Neuron (in vitro differentiated cells): ENCODE data around the gene NUSAP1.
"Not testable (repeated sequence)": the region's sequence is repeated elsewhere in the genome, so short reads cannot be mapped to it uniquely, and the experiment has no call there.

Experiments used
- H2AFZ ChIP-seq: one replicate; pipeline ENCODE4 v1.6.1; 2013; ENCODE audit warnings: low read depth, mild to moderate bottlenecking, inconsistent platforms, low read length, moderate library complexity
- H3K27me3 ChIP-seq: one replicate; pipeline ENCODE4 v1.6.1; 2013; ENCODE audit warnings: low read length; ENCODE audit not compliant: insufficient read depth
- H3K36me3 ChIP-seq: one replicate; pipeline ENCODE4 v1.6.1; 2013; ENCODE audit warnings: low read length; ENCODE audit not compliant: insufficient read depth
- H3K4me1 ChIP-seq: one replicate; pipeline ENCODE4 v1.6.1; 2013; ENCODE audit warnings: low read length; ENCODE audit not compliant: insufficient read depth
- H3K4me3 ChIP-seq: 2 replicates; pipeline ENCODE4 v1.5.1; 2013; ENCODE audit warnings: mild to moderate bottlenecking, low read length, moderate library complexity
- H3K9me3 ChIP-seq: one replicate; pipeline ENCODE4 v1.6.1; 2013; ENCODE audit warnings: low read length

Gene NUSAP1

DNA sequence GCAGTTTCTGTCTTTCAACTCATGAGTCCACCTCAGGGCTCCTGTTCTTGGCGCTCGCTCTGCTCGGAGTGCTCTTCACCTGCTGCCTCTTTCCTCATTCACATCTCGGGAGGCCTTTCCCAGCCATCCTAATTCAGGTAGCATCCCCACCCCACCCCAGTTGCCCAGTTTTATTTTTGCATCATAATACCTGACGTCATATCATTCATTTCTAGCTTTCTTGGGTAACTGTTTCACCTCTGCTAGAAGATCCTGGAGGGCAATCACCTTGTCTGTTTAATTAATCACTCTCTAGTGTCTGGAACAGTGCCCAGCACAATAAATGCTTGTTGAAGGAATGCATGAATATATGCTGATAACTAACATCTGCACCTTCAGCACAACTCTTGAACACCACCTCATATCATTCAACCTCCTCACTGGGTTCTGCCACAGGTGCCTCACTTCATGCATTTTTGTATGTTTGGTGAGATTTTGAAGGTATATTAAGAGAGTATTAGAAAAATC lies 7.6 kb downstream of the NUSAP1 start:
- Histone ChIP-seq H3K4me1 (no peaks in the 10 kb centered on the region), H3K36me3 (peaks cover 57% of the 10 kb centered on the region), H3K9me3 (no peaks in the 10 kb centered on the region), H2AFZ (no peak overlapping the region), H3K4me3 (no peak overlapping the region), H3K27me3 (no peaks in the 10 kb centered on the region)

DNA sequence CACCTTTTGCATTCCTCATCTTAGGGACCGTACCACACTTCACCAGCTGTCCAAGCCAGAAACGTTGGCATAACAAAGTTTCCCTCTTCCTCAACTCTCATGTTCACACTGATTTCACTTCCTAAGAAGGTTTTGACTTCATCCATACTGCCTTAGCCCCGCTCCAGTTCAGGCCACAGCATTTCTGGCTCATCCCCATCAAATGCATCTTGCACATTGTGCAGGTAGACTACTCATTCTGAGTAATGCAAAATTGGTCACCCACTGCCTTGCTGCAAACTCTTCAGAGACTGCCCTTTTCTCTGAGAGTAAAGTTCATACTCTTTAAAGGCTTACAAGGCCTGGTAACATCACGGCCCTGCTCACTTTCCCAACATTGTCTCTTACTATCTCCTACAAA lies 8.8 kb downstream of the NUSAP1 start:
- H3K4me1 ChIP-seq, result no peaks in the 10 kb centered on the region
- H2AFZ ChIP-seq, result no peak overlapping the region
- no peaks in the 10 kb centered on the region for H3K27me3 ChIP-seq
- H3K9me3 ChIP-seq, result no peaks in the 10 kb centered on the region
- no peak overlapping the region for H3K4me3 ChIP-seq
- peaks cover 65% of the 10 kb centered on the region for H3K36me3 ChIP-seq

DNA sequence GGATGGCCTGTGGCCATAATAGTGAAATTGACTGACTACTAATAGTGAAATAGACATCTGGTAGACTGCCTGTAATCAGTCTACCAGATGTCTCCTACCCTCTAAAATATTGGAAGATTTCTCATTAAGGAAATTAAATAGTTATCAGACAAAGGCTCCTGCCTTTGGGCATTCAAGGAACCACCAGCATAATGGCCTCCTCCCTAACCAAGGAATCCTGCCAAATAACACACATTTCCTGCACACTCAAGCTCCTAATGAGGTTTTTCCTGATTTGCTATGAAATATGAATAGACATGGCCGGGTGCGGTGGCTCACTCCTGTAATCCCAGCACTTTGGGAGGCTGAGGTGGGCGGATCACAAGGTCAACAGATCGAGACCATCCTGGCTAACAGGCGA lies 14.6 kb downstream of the NUSAP1 start:
- H3K36me3 ChIP-seq, result peaks cover 75% of the 10 kb centered on the region

DNA sequence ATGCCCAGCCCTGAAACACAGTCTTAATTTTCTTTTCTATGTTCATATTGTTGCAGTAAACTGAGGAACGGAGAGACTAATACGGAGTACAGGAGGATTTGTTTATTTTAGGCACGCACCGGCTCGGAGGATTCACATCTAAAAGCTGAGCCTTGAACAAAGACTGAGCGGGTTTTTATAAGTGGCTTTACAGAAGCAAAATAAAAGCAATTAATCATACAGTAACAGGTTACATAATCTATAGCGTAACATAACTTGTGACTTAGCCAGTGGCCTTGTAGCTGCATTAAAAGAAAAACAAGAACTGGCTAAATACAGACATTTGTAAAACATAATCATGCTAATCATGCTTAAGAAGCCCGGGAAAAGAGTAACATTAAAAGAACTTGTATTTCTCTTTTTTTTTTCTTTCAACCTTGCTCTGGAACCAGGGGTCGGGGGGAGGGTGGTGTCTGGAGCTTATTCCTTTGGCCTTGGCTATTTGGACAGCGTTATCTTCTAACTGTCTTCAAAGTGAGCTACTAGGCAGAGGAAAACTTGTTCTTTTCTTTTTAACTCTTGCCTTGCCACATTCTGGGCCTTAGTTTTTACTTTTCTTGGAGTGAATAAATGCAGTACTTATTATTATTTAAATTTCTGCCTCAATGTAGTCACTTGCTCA lies 17.5 kb downstream of the NUSAP1 start:
- Histone ChIP-seq H3K9me3 (no peaks in the 10 kb centered on the region), H3K4me1 (no peaks in the 10 kb centered on the region), H3K36me3 (peaks cover 75% of the 10 kb centered on the region), H2AFZ (no peak overlapping the region), H3K27me3 (no peaks in the 10 kb centered on the region), H3K4me3 (no peak overlapping the region)

More for the DNA sequence above, 14.6 kb downstream of the NUSAP1 start:
- no peaks in the 10 kb centered on the region for H3K27me3 ChIP-seq
- H3K4me1 ChIP-seq, result no peaks in the 10 kb centered on the region
- no peaks in the 10 kb centered on the region for H3K9me3 ChIP-seq
- H2AFZ ChIP-seq, result no peak overlapping the region
- no peak overlapping the region for H3K4me3 ChIP-seq

DNA sequence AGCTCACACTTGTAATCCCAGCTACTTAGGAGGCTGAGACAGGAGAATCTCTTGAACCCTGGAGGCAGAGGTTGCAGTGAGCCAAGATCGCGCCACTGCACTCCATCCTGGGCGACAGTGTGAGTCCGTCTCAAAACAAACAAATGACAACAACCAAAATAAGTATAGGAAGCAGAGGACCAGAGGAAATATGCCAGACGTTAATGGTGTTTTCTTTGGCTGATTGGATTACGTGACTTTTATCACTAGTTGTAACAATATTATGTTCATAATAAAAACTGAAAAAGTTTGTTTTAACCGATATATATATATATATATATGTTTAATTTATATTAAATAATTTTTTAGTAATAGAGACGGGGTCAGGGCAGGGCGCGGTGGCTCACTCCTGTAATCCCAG lies 21.7 kb downstream of the NUSAP1 start:
- peaks cover 70% of the 10 kb centered on the region for H3K36me3 ChIP-seq
- no peaks in the 10 kb centered on the region for H3K4me1 ChIP-seq
- no peak overlapping the region for H2AFZ ChIP-seq

DNA sequence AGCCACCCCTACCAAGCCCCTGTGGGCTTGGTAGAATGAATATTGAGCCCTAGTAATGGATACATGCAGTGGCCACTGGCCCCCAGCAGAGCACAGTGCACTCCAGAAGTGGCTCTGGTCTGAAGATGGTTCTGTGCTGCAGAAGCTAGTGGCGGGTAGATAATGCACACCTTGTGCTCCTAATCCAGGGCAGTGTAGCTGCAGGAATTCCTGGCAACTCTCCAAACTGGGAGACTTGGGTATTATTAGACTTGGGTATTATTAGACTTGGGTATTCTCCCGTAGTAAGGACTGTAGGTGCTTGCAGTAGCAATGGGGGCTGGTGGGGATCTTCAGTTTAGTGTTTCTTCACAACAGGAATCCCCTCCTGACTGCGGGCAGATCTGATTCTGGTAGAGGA lies 34.7 kb downstream of the NUSAP1 start:
- H3K4me3 ChIP-seq, result no peak overlapping the region
- H3K36me3 ChIP-seq, result peaks cover 83% of the 10 kb centered on the region
- no peaks in the 10 kb centered on the region for H3K27me3 ChIP-seq
- no peaks in the 10 kb centered on the region for H3K4me1 ChIP-seq
- no peak overlapping the region for H2AFZ ChIP-seq
- no peaks in the 10 kb centered on the region for H3K9me3 ChIP-seq

More for the DNA sequence above, 21.7 kb downstream of the NUSAP1 start:
- H3K4me3 ChIP-seq, result no peak overlapping the region
- no peaks in the 10 kb centered on the region for H3K27me3 ChIP-seq
- H3K9me3 ChIP-seq, result no peaks in the 10 kb centered on the region

DNA sequence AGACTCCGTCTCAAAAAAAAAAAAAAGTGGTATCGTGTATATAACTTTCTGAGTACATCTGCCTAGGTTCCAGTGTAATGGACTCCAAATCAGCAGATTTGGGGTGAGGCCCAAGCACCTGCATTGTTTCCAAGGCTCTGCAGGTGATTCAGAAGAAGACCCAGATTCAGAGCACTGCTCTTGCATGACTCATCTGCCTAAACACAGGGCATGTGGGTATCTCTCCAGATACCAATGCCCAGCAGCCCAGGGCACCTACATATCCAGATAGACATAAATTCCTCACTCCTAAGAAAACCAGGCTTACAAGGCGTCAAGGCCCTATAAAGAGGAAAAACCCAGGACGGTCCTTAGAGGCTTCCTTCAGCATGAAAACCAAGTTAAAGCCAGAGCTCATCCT lies 45.3 kb downstream of the NUSAP1 start:
- no peak overlapping the region for H3K4me3 ChIP-seq
- H3K4me1 ChIP-seq, result no peaks in the 10 kb centered on the region
- H3K36me3 ChIP-seq, result peaks cover 66% of the 10 kb centered on the region
- H3K9me3 ChIP-seq, result peaks cover 4% of the 10 kb centered on the region
- H2AFZ ChIP-seq, result no peak overlapping the region
- no peaks in the 10 kb centered on the region for H3K27me3 ChIP-seq

GRCh38 chr15:41383974-41384749 lies 51.5 kb downstream of the NUSAP1 start:
- H3K27me3 ChIP-seq, H3K4me1 ChIP-seq, H3K9me3 ChIP-seq, H2AFZ ChIP-seq, H3K4me3 ChIP-seq: not testable (repeated sequence)
- H3K36me3 ChIP-seq, result peaks cover 44% of the 10 kb centered on the region

DNA sequence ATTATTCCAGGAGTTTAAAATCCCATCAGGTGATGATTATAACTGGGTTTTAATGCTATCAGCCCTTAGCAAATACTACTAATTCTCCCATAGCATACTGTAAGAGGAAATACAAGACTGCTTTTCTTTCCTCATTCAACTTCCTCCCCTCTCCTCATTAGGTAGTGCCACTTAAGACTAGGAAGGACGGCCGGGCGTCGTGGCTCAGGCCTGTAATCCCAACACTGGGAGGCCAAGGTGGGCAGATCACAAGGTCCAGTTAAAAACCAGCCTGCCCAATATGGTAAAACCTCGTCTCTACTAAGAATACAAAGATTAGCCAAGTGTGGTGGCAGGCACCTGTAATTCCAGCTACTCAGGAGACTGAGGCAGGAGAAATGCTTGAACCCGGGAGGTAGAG lies 55.0 kb downstream of the NUSAP1 start:
- Histone ChIP-seq H3K9me3 (peaks cover 2% of the 10 kb centered on the region), H3K4me1 (no peaks in the 10 kb centered on the region), H3K4me3 (no peak overlapping the region), H3K27me3 (no peaks in the 10 kb centered on the region), H3K36me3 (peaks cover 35% of the 10 kb centered on the region), H2AFZ (no peak overlapping the region)

DNA sequence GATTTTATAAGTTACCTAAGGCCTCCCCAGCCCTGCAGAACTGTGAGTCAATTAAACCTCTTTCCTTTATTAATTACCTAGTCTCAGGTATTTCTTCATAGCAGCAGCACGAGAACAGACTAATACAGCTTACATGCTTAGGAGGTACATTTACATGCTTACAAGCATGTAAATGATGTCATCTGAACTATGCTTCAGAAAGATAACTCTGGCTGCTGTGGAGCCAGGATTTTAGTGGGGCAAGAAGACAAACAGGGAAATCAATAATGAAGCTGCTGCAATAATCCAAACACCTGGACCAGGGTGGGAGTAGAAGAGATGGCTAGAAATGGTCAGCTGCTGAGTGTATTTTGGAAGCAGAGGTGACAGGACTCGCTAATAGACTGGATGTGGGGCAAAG lies 60.0 kb downstream of the NUSAP1 start:
- Histone ChIP-seq H3K4me3 (no peak overlapping the region), H3K27me3 (no peaks in the 10 kb centered on the region), H3K36me3 (peaks cover 45% of the 10 kb centered on the region), H3K4me1 (no peaks in the 10 kb centered on the region), H3K9me3 (no peaks in the 10 kb centered on the region), H2AFZ (no peak overlapping the region)

GRCh38 chr15:41394924-41395323 lies 62.2 kb downstream of the NUSAP1 start:
- H2AFZ ChIP-seq, result no peak overlapping the region

GRCh38 chr15:41396111-41396510 lies 63.4 kb downstream of the NUSAP1 start:
- no peaks in the 10 kb centered on the region for H3K9me3 ChIP-seq
- no peak overlapping the region for H2AFZ ChIP-seq
- H3K4me3 ChIP-seq, result no peak overlapping the region
- no peaks in the 10 kb centered on the region for H3K27me3 ChIP-seq
- H3K36me3 ChIP-seq, result peaks cover 30% of the 10 kb centered on the region
- no peaks in the 10 kb centered on the region for H3K4me1 ChIP-seq

More at GRCh38 chr15:41394924-41395323, 62.2 kb downstream of the NUSAP1 start:
- Histone ChIP-seq H3K9me3 (no peaks in the 10 kb centered on the region), H3K27me3 (no peaks in the 10 kb centered on the region), H3K4me1 (no peaks in the 10 kb centered on the region), H3K36me3 (peaks cover 34% of the 10 kb centered on the region), H3K4me3 (no peak overlapping the region)

DNA sequence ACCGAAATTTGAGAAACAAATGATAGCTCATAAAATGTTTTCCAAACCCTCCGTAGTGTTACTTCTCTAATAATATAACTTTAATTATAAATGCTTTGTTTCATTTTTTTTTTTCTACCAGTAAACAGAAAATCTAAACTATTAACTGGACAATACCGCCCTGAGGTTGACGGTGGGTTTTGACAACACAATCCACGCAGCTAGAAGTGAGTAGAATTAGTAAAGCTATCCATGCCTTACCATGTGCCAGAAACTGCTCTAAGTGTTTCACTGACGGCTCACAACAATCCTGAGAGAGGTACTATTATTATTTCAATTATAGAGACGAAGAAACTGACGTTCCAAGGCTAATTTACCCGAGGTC lies 69.2 kb downstream of the NUSAP1 start:
- Histone ChIP-seq H2AFZ (peak overlapping the region; percentile 99), H3K9me3 (no peaks in the 10 kb centered on the region), H3K4me1 (peaks cover 3% of the 10 kb centered on the region), H3K27me3 (no peaks in the 10 kb centered on the region), H3K36me3 (no peaks in the 10 kb centered on the region), H3K4me3 (peak overlapping the region; percentile 97)
